Activated CD4-positive, alpha-beta T cell treated with anti-CD3 and anti-CD28 coated beads, Interleukin-10, Interleukin-2, amounts not matched to agents 100 ng/mL and 50 ng/mL, durations not matched to agents 16 hours and 8 hours (primary cell): ENCODE results near the gene LGALS7.
A peak's percentile ranks its signal among the peaks of the same experiment; 100 is the strongest.
"Not testable (repeated sequence)": the region's sequence is repeated elsewhere in the genome, so short reads cannot be mapped to it uniquely, and the experiment has no call there.

ENCODE experiments used
- DNase-seq: peaks from one replicate; pipeline ENCODE4 v3.0.0-alpha.2; 2020

Gene LGALS7

GRCh38 chr19:38799104-38799503, 25.8 kb upstream of the LGALS7 start:
- DNase-seq = no peak

GRCh38 chr19:38797781-38798180, 24.5 kb upstream of the LGALS7 start:
- not testable (repeated sequence) for DNase-seq

DNA sequence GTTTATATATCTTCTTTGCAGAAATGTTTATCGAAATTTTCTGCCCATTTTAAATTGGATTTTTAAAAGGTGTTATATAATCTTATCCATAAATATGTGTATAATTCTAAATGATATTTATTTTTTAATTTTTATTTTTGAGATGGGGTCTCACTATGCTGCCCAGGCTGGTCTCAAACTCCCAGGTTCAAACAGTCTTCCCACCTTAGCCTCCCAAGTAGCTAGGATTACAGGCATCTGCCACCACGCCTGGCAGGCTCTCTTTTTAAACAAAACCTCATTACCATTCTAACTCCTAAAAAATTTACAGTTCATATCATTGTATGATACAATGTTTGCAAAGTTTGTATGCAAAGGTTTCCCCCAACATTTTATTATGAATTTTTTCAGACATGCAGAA, 22.8 kb upstream of the LGALS7 start:
- no peak for DNase-seq

DNA sequence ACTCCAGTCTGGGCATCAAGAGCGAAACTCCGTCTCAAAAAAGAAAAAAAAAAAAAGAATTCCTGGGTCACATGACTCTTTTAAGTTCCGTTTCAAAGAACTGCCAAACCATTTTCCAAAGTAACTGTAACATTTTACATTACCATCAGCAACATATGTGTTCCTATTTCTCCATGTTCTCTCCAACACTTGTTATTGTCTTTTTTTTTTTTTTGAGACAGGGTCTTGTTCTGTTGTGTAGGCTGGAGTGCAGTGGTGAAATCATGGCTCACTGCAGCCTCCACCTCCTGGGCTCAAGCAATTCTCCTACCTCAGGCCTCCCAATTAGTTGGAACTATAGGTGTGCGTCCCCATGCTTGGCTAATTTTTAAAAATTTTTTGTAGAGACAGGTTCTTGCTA, 22.2 kb upstream of the LGALS7 start:
- DNase-seq = no peak

DNA sequence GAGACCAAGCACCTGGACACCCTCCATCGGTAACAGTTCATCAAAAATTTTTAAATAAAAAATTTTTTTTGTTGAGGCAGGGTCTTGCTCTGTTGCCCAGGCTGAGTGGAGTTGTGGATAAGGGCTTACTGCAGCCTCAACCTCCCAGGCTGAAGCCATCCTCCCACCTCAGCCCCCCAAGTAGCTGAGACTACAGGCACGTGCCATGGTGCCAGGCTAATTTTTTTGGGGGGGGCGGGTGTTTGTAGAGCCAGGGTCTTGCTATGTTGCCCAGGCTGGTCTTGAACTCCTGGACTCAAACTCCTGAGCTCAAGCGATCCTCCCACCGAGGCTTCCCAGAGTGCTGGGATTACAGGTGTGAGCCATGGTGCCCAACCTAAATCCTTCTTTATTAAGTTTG, 20.4 kb upstream of the LGALS7 start:
- no peak for DNase-seq

DNA sequence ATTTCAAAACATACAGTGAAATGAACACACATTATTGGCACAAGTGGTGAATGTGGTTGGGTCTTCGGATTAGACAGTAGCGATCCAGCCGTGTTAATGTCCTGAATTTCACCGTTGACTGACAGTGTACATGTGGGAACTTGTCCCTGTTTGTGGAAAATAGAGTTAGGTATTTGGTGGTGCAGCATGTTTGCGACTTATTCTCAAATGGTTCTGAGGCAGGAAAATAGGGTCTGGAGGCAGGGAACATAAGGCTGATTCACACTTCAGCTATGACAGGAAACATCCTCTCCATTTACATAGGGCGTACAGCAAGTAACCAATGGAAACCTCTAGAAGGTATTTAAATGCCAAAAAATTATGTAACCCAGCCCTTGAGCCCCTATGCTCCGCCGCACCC, 19.9 kb upstream of the LGALS7 start:
- no peak for DNase-seq

GRCh38 chr19:38792250-38793111, 19.2 kb upstream of the LGALS7 start:
- peak; percentile 15 for DNase-seq

GRCh38 chr19:38791451-38792064, 18.2 kb upstream of the LGALS7 start:
- not testable (repeated sequence) for DNase-seq

DNA sequence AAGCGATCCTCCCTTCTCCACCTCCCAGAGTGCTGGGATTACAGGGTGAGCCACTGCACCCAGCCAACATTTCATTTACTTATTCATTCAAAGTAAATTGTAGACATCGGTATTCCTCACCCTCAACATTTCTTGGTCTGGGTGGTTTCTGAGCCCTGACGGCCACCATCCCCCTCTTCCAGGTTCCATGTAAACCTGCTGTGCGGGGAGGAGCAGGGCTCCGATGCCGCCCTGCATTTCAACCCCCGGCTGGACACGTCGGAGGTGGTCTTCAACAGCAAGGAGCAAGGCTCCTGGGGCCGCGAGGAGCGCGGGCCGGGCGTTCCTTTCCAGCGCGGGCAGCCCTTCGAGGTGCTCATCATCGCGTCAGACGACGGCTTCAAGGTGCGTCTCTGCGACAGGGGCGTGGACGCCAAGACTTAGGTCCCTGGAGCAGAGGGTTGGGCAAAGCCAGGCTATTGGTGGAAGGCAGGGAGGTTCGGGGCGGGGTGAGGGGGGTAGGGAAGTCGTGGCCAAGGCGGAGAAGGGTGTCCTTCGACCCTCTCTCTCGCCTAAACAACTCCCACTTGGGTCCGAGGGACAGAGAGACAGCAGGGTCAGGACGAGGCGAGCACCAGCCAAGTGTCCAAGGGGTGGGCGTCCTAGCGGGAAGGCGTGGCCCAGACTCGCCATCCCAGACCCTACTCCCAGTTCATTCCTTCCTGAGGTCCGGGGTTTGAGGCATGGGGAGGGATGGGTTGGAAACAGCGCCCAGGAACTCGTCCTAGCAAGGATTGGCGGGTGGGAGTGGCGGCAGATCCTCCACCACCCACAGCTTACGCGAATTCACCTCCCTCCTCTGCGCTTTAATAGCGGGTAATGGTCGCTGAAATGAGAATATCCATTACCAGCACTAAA, 17.4 kb upstream of the LGALS7 start:
- DNase-seq = not testable (repeated sequence)

DNA sequence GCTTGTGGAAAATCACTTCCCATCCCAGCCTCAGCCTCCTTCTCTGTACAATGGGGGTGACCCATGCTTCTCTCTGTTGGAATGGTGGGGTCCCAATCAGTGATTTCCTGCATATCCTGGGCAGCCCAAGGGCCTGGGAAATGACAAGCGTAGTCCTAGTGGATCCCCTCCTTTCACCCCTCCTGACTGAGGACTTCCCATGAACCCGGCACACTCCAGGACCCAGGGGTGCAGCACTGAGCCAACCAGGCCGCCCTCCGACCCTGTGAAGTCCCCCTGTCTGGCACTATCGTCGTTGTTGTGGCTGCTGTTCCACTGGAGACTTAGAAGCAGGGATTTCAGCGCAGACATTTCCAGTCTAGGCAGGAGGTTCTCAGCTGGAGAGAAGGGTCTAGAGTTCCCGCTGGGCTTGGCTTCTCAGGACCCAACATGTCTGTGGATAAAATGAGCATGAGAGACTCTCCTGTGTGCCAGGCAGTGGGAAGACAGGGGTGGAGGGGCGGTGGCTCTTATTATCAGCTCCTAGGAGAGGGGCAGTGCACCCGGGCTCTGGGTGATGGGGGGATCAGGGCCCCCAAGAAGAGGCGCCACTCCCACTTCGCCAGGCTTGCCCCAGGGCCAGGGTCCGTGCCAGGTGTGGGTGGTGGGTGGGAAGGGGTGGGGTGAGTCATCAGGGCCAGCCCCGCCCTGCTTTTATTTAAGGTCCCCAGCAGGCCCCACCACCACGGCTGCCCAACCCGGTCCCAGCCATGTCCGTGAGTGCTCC, 15.3 kb upstream of the LGALS7 start, which contains the start of gene LGALS7B:
TSS of gene LGALS7B (plus strand) at position 723 of the 766 bp plus-strand sequence. CDS start at position 750, 27 bp downstream.
- DNase-seq = no peak

GRCh38 chr19:38786572-38787265, 13.4 kb upstream of the LGALS7 start:
- DNase-seq = no peak

DNA sequence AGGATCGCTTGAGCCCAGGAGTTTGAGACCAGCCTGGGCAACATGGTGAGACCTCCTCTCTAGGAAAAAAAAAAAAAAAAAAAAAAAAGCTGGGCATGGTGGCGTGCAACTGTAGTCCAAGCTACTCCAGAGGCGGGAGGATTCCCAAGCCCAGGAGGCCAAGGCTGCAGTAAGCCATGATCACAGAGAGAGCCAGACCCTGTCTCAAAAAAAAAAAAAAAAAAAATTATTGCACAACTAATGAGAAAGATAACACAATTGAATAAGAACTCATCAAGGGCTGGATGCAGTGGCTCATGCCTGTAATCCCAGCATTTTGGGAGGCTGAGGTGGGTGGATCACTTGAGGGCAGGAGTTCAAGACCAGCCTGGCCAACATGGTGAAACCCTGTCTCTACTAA, 12.7 kb upstream of the LGALS7 start:
- DNase-seq = not testable (repeated sequence)

- no peak for DNase-seq
Measured at GRCh38 chr19:38785187-38785699, 11.9 kb upstream of the LGALS7 start.

GRCh38 chr19:38784224-38784623, 10.9 kb upstream of the LGALS7 start:
- no peak for DNase-seq

DNA sequence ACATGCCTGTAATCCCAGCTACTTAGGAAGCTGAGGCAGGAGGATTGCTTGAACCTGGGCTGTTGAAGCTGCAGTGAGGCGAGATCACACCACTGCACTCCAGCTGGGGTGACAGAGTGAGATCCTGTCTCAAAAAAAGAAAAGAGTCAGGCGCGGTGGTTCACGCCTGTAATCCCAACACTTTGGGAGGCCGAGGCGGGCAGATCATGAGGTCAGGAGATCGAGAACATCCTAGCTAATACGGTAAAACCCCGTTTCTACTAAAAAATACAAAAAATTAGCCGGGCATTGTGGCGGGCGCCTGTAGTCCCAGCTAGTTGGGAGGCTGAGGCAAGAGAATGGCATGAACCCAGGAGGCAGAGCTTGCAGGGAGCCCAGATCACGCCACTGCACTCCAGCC, 8.9 kb upstream of the LGALS7 start:
- not testable (repeated sequence) for DNase-seq

DNA sequence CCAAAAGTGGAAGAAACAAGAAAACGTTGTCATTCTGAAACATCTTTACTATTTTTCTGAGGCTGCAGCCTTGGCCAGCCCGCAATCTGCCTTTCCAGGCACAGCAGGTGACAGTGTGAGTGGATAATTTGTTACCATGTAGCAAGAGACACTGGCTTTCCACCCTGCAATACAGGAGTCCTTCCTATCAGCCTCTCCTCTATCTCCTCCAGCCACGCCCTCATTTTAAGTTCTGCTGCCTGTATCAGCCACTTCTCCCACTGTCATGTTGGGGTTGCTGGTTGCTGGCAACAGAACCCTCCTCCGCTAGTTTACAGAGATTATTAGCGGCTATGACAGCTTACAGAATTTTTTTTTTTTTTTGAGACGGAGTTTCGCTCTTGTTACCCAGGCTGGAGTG, 7.7 kb upstream of the LGALS7 start:
- DNase-seq = no peak

GRCh38 chr19:38780443-38780842, 7.1 kb upstream of the LGALS7 start:
- DNase-seq = no peak

DNA sequence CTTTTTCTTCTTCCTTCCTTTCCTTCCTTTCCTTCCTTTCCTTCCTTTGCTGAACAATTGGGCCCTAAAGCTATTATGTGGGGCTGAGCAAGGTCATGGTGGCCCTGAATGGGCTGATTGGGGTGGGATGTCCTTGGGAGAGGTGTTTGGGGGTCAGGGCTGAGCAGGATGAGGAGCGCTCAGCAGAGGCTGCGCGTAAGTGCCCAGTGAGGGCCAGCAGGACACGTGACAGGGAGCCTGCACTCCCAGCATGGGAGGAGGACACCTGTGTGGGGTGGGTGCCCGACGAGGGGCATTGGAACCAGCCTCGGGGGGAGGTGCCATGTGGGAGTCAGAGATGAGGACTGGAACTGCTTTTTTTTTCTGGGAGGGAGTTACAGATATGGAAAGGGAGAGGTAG, 5.4 kb upstream of the LGALS7 start:
- DNase-seq = no peak

- no peak for DNase-seq
Measured at GRCh38 chr19:38774181-38774950, 1.0 kb upstream of the LGALS7 start.

DNA sequence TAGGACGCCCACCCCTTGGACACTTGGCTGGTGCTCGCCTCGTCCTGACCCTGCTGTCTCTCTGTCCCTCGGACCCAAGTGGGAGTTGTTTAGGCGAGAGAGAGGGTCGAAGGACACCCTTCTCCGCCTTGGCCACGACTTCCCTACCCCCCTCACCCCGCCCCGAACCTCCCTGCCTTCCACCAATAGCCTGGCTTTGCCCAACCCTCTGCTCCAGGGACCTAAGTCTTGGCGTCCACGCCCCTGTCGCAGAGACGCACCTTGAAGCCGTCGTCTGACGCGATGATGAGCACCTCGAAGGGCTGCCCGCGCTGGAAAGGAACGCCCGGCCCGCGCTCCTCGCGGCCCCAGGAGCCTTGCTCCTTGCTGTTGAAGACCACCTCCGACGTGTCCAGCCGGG, 1.7 kb downstream of the LGALS7 start:
- DNase-seq = not testable (repeated sequence)

- not testable (repeated sequence) for DNase-seq
Measured at GRCh38 chr19:38770949-38771275, 2.4 kb downstream of the LGALS7 start.
